22Rv1 (cell line): ENCODE results near the gene DDAH1.

Source experiments
- ZFX ChIP-seq: fragments of 450-650 bp; IDR thresholded peaks from 2 replicates; pipeline ENCODE4 v1.6.1; 2017; ENCODE audit warnings: antibody characterized with exemption, borderline replicate concordance
- TF ChIP-seq, protein P1 (sequence below): fragments of 450-650 bp; IDR thresholded peaks from 2 replicates; pipeline ENCODE4 v1.5.1; 2017; ENCODE audit warnings: mild to moderate bottlenecking

DNA sequence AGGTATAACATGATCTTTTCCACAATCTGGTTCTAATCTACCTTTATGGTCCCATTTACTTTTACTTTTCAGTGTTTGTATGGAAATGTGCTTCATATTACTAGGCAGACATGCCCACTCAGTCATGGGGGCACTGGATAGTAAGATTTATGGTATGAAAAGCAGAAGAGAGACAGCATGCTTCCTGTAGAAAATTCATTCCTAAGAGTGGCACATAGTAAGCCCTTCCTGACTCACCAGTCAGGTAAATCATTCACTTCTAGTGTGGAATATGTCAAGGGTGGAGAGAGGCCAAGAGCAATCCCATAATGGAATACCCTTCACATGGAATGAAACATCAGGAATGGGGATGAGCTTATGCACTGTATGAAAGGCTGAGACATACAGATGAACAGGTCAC lies 139.0 kb downstream of the DDAH1 start:
- TF ChIP-seq, protein P1, sequence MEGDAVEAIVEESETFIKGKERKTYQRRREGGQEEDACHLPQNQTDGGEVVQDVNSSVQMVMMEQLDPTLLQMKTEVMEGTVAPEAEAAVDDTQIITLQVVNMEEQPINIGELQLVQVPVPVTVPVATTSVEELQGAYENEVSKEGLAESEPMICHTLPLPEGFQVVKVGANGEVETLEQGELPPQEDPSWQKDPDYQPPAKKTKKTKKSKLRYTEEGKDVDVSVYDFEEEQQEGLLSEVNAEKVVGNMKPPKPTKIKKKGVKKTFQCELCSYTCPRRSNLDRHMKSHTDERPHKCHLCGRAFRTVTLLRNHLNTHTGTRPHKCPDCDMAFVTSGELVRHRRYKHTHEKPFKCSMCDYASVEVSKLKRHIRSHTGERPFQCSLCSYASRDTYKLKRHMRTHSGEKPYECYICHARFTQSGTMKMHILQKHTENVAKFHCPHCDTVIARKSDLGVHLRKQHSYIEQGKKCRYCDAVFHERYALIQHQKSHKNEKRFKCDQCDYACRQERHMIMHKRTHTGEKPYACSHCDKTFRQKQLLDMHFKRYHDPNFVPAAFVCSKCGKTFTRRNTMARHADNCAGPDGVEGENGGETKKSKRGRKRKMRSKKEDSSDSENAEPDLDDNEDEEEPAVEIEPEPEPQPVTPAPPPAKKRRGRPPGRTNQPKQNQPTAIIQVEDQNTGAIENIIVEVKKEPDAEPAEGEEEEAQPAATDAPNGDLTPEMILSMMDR: no peak
- TF ChIP-seq ZFX: no peak
